HEK293 (cell line): ENCODE data around the gene TXNDC15.

Experiments used
- GLI4 ChIP-seq: fragments of 450-650 bp; formaldehyde crosslinking; IDR thresholded peaks from 2 replicates; pipeline ENCODE4 v1.5.1; 2016; ENCODE audit warnings: missing biosample characterization, missing genetic modification characterization
- ZNF324 ChIP-seq: fragments of 450-650 bp; formaldehyde crosslinking; IDR thresholded peaks from 2 replicates; pipeline ENCODE4 v1.5.1; 2016; ENCODE audit warnings: missing biosample characterization, missing genetic modification characterization
- ZNF660 ChIP-seq: fragments of 450-650 bp; IDR thresholded peaks from 2 replicates; pipeline ENCODE4 v1.5.1; 2018; ENCODE audit warnings: missing biosample characterization, mild to moderate bottlenecking, missing genetic modification characterization
- ZNF707 ChIP-seq: fragments of 450-650 bp; formaldehyde crosslinking; IDR thresholded peaks from 2 replicates; pipeline ENCODE4 v1.5.1; 2016; ENCODE audit warnings: missing biosample characterization, missing genetic modification characterization
- ZNF76 ChIP-seq: fragments of 450-650 bp; formaldehyde crosslinking; IDR thresholded peaks from 2 replicates; pipeline ENCODE4; 2016; ENCODE audit warnings: low read depth, missing biosample characterization, missing genetic modification characterization, borderline replicate concordance
- ZSCAN30 ChIP-seq: fragments of 450-650 bp; IDR thresholded peaks from 2 replicates; pipeline ENCODE4 v1.5.1; 2018; ENCODE audit warnings: missing biosample characterization, mild to moderate bottlenecking, missing genetic modification characterization, moderate library complexity
- TF ChIP-seq, protein P1 (sequence below): fragments of 450-650 bp; formaldehyde crosslinking; IDR thresholded peaks from 2 replicates; pipeline ENCODE4 v1.5.1; 2016; ENCODE audit warnings: missing biosample characterization, missing genetic modification characterization
- TF ChIP-seq, protein P2 (sequence below): fragments of 450-650 bp; formaldehyde crosslinking; IDR thresholded peaks from 2 replicates; pipeline ENCODE4 v1.5.1; 2016; ENCODE audit warnings: missing biosample characterization, missing genetic modification characterization, borderline replicate concordance
- TF ChIP-seq, protein P3 (sequence below): fragments of 450-650 bp; formaldehyde crosslinking; IDR thresholded peaks from 2 replicates; pipeline ENCODE4 v1.5.1; 2016; ENCODE audit warnings: missing biosample characterization, missing genetic modification characterization
- TF ChIP-seq, protein P4 (sequence below): fragments of 450-650 bp; formaldehyde crosslinking; IDR thresholded peaks from 2 replicates; pipeline ENCODE4 v1.5.1; 2017; ENCODE audit warnings: missing biosample characterization, missing genetic modification characterization

DNA sequence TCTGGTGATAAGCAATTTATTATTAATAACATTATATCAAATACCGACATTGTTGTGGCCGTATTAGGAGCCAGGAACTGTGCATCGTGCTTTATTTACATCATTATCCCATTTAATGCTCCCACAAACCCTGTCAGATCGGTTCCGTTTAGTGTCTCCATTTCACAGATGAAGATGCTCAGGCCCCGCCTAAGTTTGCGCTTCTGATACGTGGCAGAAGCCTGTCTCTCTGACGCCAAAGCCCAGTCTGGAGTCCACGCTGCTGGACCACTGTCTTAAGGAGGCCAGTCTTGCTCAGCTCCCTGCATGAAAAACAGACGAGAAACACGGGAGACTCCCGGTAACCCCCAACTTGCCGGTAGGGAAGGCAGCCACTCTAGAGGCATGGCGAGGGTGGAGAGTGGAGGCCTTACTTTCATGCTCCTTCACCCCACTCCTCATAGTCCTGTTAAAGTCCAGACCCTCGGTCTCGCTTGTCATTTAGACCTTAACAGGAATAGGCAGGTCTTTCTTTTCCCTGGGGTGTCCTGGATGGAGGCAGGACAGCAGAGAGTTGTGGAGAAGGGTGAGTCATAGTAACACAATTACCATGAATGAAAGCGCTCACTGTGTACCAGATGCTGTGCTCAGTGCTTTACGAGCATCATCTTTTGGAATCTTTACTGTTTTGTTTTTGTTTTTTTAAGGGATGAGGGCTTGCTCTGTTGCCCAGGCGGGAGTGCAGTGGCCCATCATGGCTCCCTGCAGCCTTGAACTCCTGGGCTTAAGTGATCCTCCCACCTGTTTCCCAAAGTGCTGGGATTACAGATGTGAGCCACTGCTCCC lies 872 bp downstream of the TXNDC15 start:
- TF ChIP-seq ZNF76 (tag by site-specific recombination) = no peak
- TF ChIP-seq, protein P1, sequence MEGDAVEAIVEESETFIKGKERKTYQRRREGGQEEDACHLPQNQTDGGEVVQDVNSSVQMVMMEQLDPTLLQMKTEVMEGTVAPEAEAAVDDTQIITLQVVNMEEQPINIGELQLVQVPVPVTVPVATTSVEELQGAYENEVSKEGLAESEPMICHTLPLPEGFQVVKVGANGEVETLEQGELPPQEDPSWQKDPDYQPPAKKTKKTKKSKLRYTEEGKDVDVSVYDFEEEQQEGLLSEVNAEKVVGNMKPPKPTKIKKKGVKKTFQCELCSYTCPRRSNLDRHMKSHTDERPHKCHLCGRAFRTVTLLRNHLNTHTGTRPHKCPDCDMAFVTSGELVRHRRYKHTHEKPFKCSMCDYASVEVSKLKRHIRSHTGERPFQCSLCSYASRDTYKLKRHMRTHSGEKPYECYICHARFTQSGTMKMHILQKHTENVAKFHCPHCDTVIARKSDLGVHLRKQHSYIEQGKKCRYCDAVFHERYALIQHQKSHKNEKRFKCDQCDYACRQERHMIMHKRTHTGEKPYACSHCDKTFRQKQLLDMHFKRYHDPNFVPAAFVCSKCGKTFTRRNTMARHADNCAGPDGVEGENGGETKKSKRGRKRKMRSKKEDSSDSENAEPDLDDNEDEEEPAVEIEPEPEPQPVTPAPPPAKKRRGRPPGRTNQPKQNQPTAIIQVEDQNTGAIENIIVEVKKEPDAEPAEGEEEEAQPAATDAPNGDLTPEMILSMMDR = no peak
- TF ChIP-seq, protein P2, sequence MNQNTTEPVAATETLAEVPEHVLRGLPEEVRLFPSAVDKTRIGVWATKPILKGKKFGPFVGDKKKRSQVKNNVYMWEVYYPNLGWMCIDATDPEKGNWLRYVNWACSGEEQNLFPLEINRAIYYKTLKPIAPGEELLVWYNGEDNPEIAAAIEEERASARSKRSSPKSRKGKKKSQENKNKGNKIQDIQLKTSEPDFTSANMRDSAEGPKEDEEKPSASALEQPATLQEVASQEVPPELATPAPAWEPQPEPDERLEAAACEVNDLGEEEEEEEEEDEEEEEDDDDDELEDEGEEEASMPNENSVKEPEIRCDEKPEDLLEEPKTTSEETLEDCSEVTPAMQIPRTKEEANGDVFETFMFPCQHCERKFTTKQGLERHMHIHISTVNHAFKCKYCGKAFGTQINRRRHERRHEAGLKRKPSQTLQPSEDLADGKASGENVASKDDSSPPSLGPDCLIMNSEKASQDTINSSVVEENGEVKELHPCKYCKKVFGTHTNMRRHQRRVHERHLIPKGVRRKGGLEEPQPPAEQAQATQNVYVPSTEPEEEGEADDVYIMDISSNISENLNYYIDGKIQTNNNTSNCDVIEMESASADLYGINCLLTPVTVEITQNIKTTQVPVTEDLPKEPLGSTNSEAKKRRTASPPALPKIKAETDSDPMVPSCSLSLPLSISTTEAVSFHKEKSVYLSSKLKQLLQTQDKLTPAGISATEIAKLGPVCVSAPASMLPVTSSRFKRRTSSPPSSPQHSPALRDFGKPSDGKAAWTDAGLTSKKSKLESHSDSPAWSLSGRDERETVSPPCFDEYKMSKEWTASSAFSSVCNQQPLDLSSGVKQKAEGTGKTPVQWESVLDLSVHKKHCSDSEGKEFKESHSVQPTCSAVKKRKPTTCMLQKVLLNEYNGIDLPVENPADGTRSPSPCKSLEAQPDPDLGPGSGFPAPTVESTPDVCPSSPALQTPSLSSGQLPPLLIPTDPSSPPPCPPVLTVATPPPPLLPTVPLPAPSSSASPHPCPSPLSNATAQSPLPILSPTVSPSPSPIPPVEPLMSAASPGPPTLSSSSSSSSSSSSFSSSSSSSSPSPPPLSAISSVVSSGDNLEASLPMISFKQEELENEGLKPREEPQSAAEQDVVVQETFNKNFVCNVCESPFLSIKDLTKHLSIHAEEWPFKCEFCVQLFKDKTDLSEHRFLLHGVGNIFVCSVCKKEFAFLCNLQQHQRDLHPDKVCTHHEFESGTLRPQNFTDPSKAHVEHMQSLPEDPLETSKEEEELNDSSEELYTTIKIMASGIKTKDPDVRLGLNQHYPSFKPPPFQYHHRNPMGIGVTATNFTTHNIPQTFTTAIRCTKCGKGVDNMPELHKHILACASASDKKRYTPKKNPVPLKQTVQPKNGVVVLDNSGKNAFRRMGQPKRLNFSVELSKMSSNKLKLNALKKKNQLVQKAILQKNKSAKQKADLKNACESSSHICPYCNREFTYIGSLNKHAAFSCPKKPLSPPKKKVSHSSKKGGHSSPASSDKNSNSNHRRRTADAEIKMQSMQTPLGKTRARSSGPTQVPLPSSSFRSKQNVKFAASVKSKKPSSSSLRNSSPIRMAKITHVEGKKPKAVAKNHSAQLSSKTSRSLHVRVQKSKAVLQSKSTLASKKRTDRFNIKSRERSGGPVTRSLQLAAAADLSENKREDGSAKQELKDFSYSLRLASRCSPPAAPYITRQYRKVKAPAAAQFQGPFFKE = no peak
- no peak for TF ChIP-seq ZSCAN30 (tag by site-specific recombination)
- no peak for TF ChIP-seq ZNF324 (tag by site-specific recombination)
- TF ChIP-seq, protein P3, sequence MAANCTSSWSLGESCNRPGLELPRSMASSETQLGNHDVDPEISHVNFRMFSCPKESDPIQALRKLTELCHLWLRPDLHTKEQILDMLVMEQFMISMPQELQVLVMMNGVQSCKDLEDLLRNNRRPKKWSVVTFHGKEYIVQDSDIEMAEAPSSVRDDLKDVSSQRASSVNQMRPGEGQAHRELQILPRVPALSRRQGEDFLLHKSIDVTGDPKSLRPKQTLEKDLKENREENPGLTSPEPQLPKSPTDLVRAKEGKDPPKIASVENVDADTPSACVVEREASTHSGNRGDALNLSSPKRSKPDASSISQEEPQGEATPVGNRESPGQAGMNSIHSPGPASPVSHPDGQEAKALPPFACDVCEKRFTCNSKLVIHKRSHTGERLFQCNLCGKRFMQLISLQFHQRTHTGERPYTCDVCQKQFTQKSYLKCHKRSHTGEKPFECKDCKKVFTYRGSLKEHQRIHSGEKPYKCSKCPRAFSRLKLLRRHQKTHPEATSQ (tag by site-specific recombination) = no peak
- TF ChIP-seq ZNF660 (tag by site-specific recombination) = no peak; the same call in 1 of the 2 replicates
- no peak for TF ChIP-seq ZNF707
- TF ChIP-seq, protein P4, sequence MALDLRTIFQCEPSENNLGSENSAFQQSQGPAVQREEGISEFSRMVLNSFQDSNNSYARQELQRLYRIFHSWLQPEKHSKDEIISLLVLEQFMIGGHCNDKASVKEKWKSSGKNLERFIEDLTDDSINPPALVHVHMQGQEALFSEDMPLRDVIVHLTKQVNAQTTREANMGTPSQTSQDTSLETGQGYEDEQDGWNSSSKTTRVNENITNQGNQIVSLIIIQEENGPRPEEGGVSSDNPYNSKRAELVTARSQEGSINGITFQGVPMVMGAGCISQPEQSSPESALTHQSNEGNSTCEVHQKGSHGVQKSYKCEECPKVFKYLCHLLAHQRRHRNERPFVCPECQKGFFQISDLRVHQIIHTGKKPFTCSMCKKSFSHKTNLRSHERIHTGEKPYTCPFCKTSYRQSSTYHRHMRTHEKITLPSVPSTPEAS = no peak
- no peak for TF ChIP-seq GLI4 (tag by site-specific recombination)
